Colonic mucosa (tissue), 4 donors: ENCODE data around the gene ACSS1. TPM values are rescaled to one million over a fixed set of nuclear protein-coding genes. Genes with fewer than 3 reads are reported as not detected.

Source experiments
- DNase-seq: peaks from one replicate; pipeline ENCODE4 v3.0.0-alpha.2; 2020
- H3K27ac ChIP-seq: fragments of 200-600 bp; one replicate; pipeline ENCODE4 v1.8.0; 2021
- H3K27me3 ChIP-seq: fragments of 200-600 bp; one replicate; pipeline ENCODE4 v1.8.0; 2021
- H3K36me3 ChIP-seq: fragments of 200-600 bp; one replicate; pipeline ENCODE4 v1.8.0; 2021
- H3K4me1 ChIP-seq: fragments of 200-600 bp; one replicate; pipeline ENCODE4 v1.8.0; 2021; ENCODE audit warnings: mild to moderate bottlenecking
- H3K4me3 ChIP-seq: fragments of 200-600 bp; one replicate; pipeline ENCODE4 v1.8.0; 2021
- H3K9ac ChIP-seq, 2 donors: one replicate each; pipeline ENCODE4 v1.7.0; 2013; ENCODE audit warnings: control low read depth in 2 of 2, low read depth in 2 of 2, low read length in 2 of 2
- H3K9me3 ChIP-seq: fragments of 200-600 bp; one replicate; pipeline ENCODE4 v1.8.0; 2021
- intact Hi-C: fragments of 100-400 bp; cut with DNase I; formaldehyde crosslinking; loops from one replicate; pipeline ENCODE4 v1.14.1; 2022
- total RNA-seq, 2 donors: library from RNA; stranded (reverse); fragmentation: NEBNext Ultra II Directional in 1 of 2; extraction: Animal tissue kit (Norgen Biotek cat#: 25700) in 1 of 2; gene quantifications; one replicate each; pipeline ENCODE4 v1.2.1, GENCODE V29; 2021
- TF ChIP-seq, protein P1 (sequence below): fragments of 200-600 bp; IDR thresholded peaks from one replicate; pipeline ENCODE4 v1.8.0; 2022; ENCODE audit warnings: antibody characterized with exemption, mild to moderate bottlenecking
- donor health status: healthy.
- donor health status: DM: no; HTN: no; CAD: no.
- donor health status: DM: no; HTN: no; CAD: no.

The ACSS1 gene
- total RNA-seq, 2 donors from 2014 or later: 29.0 to 32.0 TPM

- DNase-seq: peak; percentile 11
- Histone ChIP-seq H3K9me3 (no peaks in the 10 kb centered on the region), H3K4me3 (no peak overlapping the region), H3K27ac (no peak overlapping the region), H3K36me3 (no peaks in the 10 kb centered on the region), H3K4me1 (no peaks in the 10 kb centered on the region), H3K27me3 (no peaks in the 10 kb centered on the region), H3K9ac (peak overlapping the region in 1 of 2 donors; percentile 31)
- TF ChIP-seq, protein P1, sequence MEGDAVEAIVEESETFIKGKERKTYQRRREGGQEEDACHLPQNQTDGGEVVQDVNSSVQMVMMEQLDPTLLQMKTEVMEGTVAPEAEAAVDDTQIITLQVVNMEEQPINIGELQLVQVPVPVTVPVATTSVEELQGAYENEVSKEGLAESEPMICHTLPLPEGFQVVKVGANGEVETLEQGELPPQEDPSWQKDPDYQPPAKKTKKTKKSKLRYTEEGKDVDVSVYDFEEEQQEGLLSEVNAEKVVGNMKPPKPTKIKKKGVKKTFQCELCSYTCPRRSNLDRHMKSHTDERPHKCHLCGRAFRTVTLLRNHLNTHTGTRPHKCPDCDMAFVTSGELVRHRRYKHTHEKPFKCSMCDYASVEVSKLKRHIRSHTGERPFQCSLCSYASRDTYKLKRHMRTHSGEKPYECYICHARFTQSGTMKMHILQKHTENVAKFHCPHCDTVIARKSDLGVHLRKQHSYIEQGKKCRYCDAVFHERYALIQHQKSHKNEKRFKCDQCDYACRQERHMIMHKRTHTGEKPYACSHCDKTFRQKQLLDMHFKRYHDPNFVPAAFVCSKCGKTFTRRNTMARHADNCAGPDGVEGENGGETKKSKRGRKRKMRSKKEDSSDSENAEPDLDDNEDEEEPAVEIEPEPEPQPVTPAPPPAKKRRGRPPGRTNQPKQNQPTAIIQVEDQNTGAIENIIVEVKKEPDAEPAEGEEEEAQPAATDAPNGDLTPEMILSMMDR: no peak
- intact Hi-C loops: no loop called here
Observed at GRCh38 chr20:24986436-24987015, 71.4 kb downstream of the ACSS1 start.

DNA sequence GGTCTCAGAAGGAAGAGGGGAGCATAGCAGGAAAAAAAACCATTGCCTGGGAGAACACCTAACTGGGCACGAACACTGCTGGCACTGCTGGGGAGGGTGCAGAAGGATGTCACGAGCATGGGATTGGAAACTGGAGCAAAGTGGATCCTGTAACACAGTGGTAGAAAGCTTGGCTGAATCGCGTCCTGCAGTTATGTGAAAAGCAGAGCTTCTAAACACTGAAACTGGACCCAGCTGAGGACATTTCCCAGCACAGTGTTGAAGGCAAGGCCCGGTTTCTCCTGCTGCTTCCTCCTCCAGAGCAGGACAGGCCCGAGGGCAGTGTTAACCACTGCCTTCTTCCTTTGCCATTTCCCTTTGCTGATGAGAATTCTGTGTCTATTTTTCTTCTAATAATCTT is 72.1 kb downstream of the ACSS1 start:
- intact Hi-C loops: no loop called here
- H3K9ac ChIP-seq: peak overlapping the region in 1 of 2 donors; percentile 31
- H3K4me1 ChIP-seq: no peaks in the 10 kb centered on the region
- no peak overlapping the region for H3K4me3 ChIP-seq
- H3K9me3 ChIP-seq: no peaks in the 10 kb centered on the region
- no peaks in the 10 kb centered on the region for H3K27me3 ChIP-seq
- peak; percentile 16 for DNase-seq
- TF ChIP-seq, protein P1: no peak
- no peaks in the 10 kb centered on the region for H3K36me3 ChIP-seq
- H3K27ac ChIP-seq: peak overlapping the region; percentile 11

DNA sequence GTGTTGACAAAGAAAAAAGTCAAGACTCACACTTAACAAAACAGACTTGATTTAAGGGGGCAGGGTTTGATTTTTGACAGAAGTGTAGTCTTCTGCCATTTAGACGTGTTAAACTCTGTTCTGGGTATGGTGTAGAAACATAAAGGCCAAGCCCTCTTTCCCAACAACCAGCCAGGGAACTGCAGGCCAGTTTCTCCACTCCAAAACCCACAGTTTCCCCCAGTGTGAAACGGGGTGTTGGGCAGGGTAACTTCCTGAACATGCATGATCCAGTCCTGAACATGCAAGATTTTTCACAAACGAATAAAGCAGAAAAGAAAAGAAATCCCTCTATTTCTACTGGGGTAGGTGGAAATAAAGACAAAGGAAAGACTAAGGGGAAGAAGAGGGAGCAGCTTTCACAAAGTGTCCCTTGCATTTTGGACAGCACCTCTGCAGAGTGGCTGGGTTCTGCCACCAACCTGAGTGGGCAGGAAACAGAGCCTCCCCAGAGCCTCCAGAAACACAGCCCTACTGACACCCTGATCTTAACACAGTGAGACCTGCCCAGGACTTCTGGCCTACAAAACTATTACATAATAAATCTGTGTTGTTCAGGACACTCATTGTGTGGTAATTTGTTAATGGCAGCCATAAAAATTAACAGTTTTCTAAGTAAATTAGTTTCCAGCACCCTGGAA is 72.8 kb downstream of the ACSS1 start:
- Histone ChIP-seq H3K27me3 (no peaks in the 10 kb centered on the region), H3K4me3 (no peak overlapping the region), H3K9me3 (no peaks in the 10 kb centered on the region), H3K27ac (peak overlapping the region; percentile 11), H3K4me1 (no peaks in the 10 kb centered on the region), H3K9ac (no peak overlapping the region), H3K36me3 (no peaks in the 10 kb centered on the region)
- intact Hi-C loops: no loop called here
- peak; percentile 13 for DNase-seq
- TF ChIP-seq, protein P1: no peak

DNA sequence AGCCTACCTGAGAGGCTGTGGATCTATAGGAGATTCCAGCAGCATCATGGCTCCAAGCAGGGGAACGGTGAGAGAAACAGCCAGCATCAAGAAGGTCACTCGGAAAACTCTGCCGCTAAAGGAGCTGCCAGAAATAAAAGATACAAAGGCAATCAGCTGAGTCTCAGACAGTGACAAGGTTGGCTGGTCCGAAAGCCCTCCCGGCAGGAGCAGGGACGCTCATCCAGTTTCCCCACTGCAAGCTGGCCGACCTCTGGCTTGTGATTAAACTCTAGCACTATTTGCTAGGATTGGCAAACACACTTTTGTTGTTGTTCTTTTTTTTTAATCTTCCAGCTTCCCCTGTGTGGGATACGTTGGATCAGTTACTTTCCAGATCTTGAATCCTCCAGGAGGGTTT is 74.0 kb downstream of the ACSS1 start:
- peak; percentile 7 for DNase-seq
- TF ChIP-seq, protein P1: no peak
- H3K27ac ChIP-seq: no peak overlapping the region
- no peak overlapping the region for H3K4me3 ChIP-seq
- H3K9ac ChIP-seq: no peak overlapping the region
- H3K36me3 ChIP-seq: no peaks in the 10 kb centered on the region
- H3K4me1 ChIP-seq: no peaks in the 10 kb centered on the region
- intact Hi-C loops: no loop called here
- no peaks in the 10 kb centered on the region for H3K9me3 ChIP-seq
- H3K27me3 ChIP-seq: no peaks in the 10 kb centered on the region

GRCh38 chr20:24981790-24982189 is 76.1 kb downstream of the ACSS1 start:
- TF ChIP-seq, protein P1: no peak
- H3K27ac ChIP-seq: no peak overlapping the region
- no peak overlapping the region for H3K9ac ChIP-seq
- H3K27me3 ChIP-seq: no peaks in the 10 kb centered on the region
- no peaks in the 10 kb centered on the region for H3K36me3 ChIP-seq
- no peak overlapping the region for H3K4me3 ChIP-seq
- intact Hi-C loops: no loop called here
- DNase-seq: peak; percentile 17
- no peaks in the 10 kb centered on the region for H3K9me3 ChIP-seq
- H3K4me1 ChIP-seq: no peaks in the 10 kb centered on the region
